Body of pancreas (tissue), 4 donors: ENCODE data around the gene PPP6R1. TPM values are rescaled to one million over a fixed set of nuclear protein-coding genes. Genes with fewer than 3 reads are reported as not detected.

Experiments
- ATAC-seq: fragments of 150-250 bp; one replicate; pipeline ENCODE4 v1.9.1; 2016
- DNase-seq, 4 donors: peaks; one replicate each; pipeline ENCODE4 v3.0.0-alpha.2; 2019
- H3K27ac ChIP-seq, 4 donors: fragments of 200-600 bp; sonication (generic); 1 replicate in 3 of 4; 2 replicates in 1 of 4; pipeline versions ENCODE4 v1.5.1 to v1.6.1; 2016 to 2019; ENCODE audit warnings: mild to moderate bottlenecking in 1 of 4, mixed read lengths in 1 of 4, moderate library complexity in 1 of 4
- H3K27me3 ChIP-seq, 2 donors: fragments of 200-600 bp; sonication (generic); one replicate each; pipeline ENCODE4 v1.6.0; 2016; ENCODE audit warnings: mild to moderate bottlenecking in 1 of 2
- H3K36me3 ChIP-seq, 2 donors: fragments of 200-600 bp; sonication (generic); replicated peaks in 1 of 2; 2 replicates each; pipeline ENCODE4 v1.5.1; 2016; ENCODE audit warnings: low read depth in 2 of 2; ENCODE audit not compliant: insufficient read depth in 1 of 2
- H3K4me1 ChIP-seq: fragments of 200-600 bp; sonication (generic); one replicate; pipeline ENCODE4 v1.6.0; 2016
- H3K4me3 ChIP-seq, 2 donors: fragments of 200-600 bp; sonication (generic); 1 replicate in 1 of 2; 2 replicates in 1 of 2; pipeline ENCODE4 v1.5.1; 2016 to 2019
- H3K9me3 ChIP-seq, 3 donors: fragments of 200-600 bp; sonication (generic); 1 replicate in 2 of 3; 2 replicates in 1 of 3; pipeline ENCODE4 v1.5.1; 2016
- POLR2A ChIP-seq, 3 donors: fragments of 450-650 bp; IDR thresholded peaks; one replicate each; pipeline ENCODE4 v1.6.1; 2016; ENCODE audit warnings: antibody characterized with exemption in 3 of 3, mild to moderate bottlenecking in 2 of 3
- WGBS, 2 donors: methylation state at CpG; one replicate each; pipeline ENCODE4 v1.1.5; 2017; 5-methylcytosine and 5-hydroxymethylcytosine counted together
- intact Hi-C: fragments of 100-400 bp; cut with DNase I; formaldehyde crosslinking; loops from one replicate; pipeline ENCODE4 v1.15.1; 2023
- total RNA-seq, 2 donors: library from RNA; depleted of rRNA; stranded (reverse); fragments of >200 nt; gene quantifications; one replicate each; pipeline ENCODE4 v1.1.0, GENCODE V29; 2016
- TF ChIP-seq, protein P1 (sequence below), 7 experiments: fragments of 450-650 bp in 4 of 7; fragments of 200-600 bp in 3 of 7; sonication (generic) in 3 of 7; IDR thresholded peaks; one replicate each; pipeline ENCODE4 v1.5.1; 2016 to 2019; ENCODE audit warnings: antibody characterized with exemption in 7 of 7

PPP6R1 gene
- total RNA-seq, 2 donors from 2014 or later: 19.2 to 20.8 TPM

DNA sequence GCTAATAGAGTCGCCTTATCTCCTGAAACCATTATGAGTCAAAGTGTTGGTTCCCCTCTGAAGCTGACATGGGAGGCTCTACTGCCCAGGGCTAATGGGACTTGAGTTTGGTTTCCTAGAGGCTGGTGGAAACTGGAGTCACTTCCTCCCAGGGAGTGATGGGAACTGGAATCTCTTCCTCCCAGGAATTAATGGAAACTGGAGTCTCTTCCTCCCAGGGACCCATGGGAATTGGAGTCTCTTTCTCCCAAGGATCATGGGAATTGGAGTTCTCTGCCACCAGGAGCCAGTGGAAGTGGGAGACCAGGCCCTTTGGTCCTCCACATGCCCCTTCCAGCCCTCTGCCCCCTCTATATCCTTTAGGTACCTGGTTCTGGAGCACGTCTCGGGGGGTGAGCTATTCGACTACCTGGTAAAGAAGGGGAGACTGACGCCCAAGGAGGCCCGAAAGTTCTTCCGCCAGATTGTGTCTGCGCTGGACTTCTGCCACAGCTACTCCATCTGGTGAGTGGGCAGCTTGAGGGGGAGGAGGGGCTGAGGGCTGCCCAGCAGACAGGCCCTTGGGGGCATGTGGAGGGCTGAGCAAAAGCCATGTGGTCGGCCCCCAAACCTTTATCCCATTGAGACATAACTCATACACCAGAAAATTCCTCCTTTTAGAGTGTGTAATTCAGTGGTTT is 30.4 kb upstream of the PPP6R1 start:
- intact Hi-C loops: no loop called here
- H3K4me1 ChIP-seq: no peaks in the 10 kb centered on the region
- no peak overlapping the region for H3K4me3 ChIP-seq
- DNase-seq: no peak
- no peaks in the 10 kb centered on the region for H3K9me3 ChIP-seq
- 90% methylated on average over 7 to 9 of the region's 9 CpGs for WGBS, 2 donors
- no peak for ATAC-seq
- TF ChIP-seq POLR2A (IDR thresholded peaks at IDR 0.05): no peak
- TF ChIP-seq, protein P1, sequence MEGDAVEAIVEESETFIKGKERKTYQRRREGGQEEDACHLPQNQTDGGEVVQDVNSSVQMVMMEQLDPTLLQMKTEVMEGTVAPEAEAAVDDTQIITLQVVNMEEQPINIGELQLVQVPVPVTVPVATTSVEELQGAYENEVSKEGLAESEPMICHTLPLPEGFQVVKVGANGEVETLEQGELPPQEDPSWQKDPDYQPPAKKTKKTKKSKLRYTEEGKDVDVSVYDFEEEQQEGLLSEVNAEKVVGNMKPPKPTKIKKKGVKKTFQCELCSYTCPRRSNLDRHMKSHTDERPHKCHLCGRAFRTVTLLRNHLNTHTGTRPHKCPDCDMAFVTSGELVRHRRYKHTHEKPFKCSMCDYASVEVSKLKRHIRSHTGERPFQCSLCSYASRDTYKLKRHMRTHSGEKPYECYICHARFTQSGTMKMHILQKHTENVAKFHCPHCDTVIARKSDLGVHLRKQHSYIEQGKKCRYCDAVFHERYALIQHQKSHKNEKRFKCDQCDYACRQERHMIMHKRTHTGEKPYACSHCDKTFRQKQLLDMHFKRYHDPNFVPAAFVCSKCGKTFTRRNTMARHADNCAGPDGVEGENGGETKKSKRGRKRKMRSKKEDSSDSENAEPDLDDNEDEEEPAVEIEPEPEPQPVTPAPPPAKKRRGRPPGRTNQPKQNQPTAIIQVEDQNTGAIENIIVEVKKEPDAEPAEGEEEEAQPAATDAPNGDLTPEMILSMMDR (IDR thresholded peaks at IDR 0.05): no peak
- H3K27me3 ChIP-seq: no peaks in the 10 kb centered on the region
- no peaks in the 10 kb centered on the region for H3K36me3 ChIP-seq
- H3K27ac ChIP-seq: no peak overlapping the region

DNA sequence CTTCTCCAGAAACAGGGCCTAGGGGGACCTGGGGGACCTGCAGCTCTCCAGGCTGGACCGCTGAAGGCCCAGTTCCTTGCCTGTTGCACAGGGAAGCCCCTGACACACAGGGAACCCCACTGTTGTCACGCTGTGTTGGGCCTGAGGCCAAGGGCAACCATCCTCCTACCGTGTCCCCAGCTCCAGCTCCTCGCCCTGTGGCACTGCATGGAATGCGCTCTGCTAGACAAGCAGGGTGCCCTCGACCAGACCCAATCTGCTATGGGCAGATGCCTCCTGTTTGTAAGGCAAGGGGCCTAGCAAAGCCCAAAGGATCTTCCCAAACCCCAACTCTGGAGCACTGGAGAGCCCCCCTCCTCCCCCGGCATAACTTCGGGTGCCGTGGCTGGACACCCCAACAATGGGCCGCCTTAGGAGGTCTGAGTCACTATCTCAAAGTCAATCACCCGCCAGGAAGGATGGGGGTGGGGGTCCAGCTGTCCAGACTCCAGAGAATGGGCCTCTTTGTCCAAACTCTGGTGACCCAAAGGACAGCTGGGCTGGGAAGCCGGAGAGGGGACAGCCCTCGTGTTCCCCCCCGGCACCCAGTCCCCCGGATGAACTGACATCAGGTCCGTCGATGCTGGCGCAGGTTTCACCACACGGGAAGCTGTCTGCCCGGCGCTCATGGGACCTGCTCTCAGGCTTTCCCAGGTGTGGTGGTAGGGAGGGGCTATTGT is 28.7 kb upstream of the PPP6R1 start:
- 76 to 100% methylated on average over 4 to 21 of the region's 21 CpGs for WGBS, 2 donors
- intact Hi-C loops: no loop called here
- H3K4me3 ChIP-seq: no peak overlapping the region
- TF ChIP-seq POLR2A (IDR thresholded peaks at IDR 0.05): no peak
- TF ChIP-seq, protein P1 (IDR thresholded peaks at IDR 0.05): no peak
- no peaks in the 10 kb centered on the region for H3K27me3 ChIP-seq
- H3K27ac ChIP-seq: no peak overlapping the region
- DNase-seq: no peak
- no peaks in the 10 kb centered on the region for H3K4me1 ChIP-seq
- no peaks in the 10 kb centered on the region for H3K36me3 ChIP-seq
- no peaks in the 10 kb centered on the region for H3K9me3 ChIP-seq
- ATAC-seq: no peak

DNA sequence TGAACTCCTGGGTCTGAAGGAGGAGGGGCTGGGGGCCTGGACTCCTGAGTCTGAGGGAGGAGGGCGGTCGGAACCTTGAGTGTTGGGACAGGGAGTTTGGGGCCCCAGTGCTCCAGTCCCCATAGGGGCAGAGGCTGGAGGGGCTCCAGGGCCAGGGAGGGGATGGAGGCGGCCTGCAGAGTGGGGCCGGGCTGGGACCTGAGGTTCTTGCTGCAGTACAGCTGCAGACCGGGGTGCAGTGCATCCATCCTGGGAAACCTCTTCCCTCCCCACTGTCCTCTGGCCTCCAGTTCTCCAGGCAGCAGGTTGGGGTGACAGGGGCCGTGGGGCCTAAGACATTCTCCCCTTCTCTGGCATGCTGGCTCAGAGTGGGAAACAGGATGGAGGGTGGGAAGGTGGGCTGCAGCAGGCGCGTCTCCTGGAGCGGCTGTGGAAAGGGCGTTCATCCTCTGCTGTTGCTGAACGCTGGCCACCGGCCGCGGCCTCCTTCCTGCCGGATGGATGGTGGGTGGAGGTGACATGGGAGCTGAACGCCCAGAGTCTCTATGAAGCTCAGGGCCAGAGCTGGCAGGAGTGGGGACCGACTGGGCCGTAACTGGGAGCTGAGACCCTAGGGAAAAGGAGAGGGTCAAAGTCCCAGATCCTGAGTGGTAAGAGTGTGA is 26.5 kb upstream of the PPP6R1 start:
- Histone ChIP-seq H3K4me1 (peaks cover 5% of the 10 kb centered on the region), H3K36me3 (no peaks in the 10 kb centered on the region), H3K9me3 (no peaks in the 10 kb centered on the region), H3K27ac (no peak overlapping the region), H3K4me3 (no peak overlapping the region), H3K27me3 (no peaks in the 10 kb centered on the region)
- WGBS, 2 donors: 45 to 56% methylated on average over 12 to 18 of the region's 18 CpGs
- DNase-seq: no peak
- intact Hi-C loops: no loop called here
- ATAC-seq: no peak
- TF ChIP-seq, protein P1 (IDR thresholded peaks at IDR 0.05): no peak
- TF ChIP-seq POLR2A (IDR thresholded peaks at IDR 0.05): no peak

DNA sequence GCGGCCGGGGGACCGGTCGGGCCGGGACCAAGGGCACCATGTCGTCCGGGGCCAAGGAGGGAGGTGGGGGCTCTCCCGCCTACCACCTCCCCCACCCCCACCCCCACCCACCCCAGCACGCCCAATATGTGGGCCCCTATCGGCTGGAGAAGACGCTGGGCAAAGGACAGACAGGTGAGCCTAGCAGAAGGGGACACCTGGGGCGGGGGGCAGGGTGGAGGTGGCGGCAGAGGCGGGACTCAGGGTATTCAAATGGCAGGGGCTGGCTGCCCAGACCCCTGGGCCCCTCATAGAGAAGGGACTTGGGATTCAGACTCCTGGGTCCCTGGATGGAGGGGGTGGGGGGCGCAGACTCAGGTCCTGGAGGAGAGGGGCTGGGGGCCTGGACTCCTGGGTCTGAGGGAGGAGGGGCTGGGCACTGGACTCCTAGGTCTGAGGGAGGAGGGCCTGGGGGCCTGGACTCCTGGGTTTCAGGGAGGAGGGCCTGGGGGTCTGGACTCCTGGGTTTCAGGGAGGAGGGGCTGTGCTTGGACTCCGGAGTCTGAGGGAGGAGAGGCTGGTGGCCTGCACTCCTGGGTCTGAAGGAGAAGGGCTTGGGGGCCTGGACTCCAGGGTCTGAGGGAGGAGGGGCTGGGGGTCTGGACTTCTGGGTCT is 25.7 kb upstream of the PPP6R1 start:
- DNase-seq (no peak), ATAC-seq (no peak)
- 64 to 86% methylated on average over 1 to 6 of the region's 16 CpGs for WGBS, 2 donors
- H3K27ac ChIP-seq: no peak overlapping the region
- no peaks in the 10 kb centered on the region for H3K27me3 ChIP-seq
- H3K9me3 ChIP-seq: no peaks in the 10 kb centered on the region
- TF ChIP-seq, protein P1 (IDR thresholded peaks at IDR 0.05): no peak
- no peak for TF ChIP-seq POLR2A (IDR thresholded peaks at IDR 0.05)
- H3K4me1 ChIP-seq: peaks cover 8% of the 10 kb centered on the region
- no peaks in the 10 kb centered on the region for H3K36me3 ChIP-seq
- intact Hi-C loops: no loop called here
- no peak overlapping the region for H3K4me3 ChIP-seq
